NOMO-1 treated with dmso at 0.1 percent for 144 hours (cell line): ENCODE results near the gene ATAD3C.
"Not testable (repeated sequence)": the region's sequence is repeated elsewhere in the genome, so short reads cannot be mapped to it uniquely, and the experiment has no call there.

ENCODE experiments used
- DNase-seq: peaks from one replicate; lab custom pipeline; 2025; ENCODE audit not compliant: unreplicated experiment; lab: John Stamatoyannopoulos, UW

Gene ATAD3C

DNA sequence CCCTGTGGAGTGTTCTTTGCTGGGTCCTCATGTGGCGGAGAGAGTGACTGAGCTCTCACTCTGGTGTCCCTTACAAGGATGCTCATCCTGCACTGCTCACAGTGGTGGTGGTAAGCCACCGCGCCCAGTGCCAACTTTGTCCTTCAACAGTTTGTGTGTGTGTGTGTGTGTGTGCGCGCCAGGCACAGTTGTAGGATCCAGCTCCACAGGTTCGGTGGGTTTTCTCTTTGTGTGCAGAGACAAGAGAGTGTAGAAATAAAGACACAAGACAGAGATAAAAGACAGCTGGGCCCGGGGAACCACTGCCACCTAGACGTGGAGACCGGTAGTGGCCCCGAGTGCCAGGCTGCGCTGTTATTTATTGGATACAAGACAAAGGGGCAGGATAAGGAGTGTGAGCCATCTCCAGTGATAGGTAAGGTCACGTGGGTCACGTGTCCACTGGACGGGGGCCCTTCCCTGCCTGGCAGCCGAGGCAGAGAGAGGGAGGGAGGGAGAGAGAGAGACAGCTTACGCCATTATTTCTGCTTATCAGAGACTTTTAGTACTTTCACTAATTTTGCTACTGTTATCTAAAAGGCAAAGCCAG, 55.4 kb downstream of the ATAD3C start:
- peak; percentile 33 for DNase-seq

- peak; percentile 6 for DNase-seq
Measured at GRCh38 chr1:1505366-1505798, 55.9 kb downstream of the ATAD3C start.

DNA sequence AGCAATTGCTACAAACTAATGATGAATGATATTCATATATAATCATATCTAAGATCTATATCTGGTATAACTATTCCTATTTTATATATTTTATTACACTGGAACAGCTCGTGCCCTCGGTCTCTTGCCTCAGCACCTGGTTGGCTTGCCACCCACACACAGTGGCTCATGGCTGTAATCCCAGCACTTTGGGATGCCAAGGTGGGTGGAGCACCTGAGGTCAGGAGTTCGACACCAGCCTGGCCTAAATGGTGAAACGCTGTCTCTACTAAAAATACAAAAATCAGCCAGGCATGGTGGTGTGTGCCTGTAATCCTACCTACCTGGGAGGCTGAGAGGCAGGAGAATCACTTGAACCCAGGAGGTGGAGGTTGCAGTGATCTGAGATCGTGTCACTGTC, 56.3 kb downstream of the ATAD3C start:
- DNase-seq = not testable (repeated sequence)

GRCh38 chr1:1507305-1507704, 57.8 kb downstream of the ATAD3C start:
- DNase-seq = no peak

- DNase-seq = not testable (repeated sequence)
Measured at GRCh38 chr1:1508775-1509464, 59.4 kb downstream of the ATAD3C start.

- not testable (repeated sequence) for DNase-seq
Measured at GRCh38 chr1:1509465-1509850, 60.0 kb downstream of the ATAD3C start.

DNA sequence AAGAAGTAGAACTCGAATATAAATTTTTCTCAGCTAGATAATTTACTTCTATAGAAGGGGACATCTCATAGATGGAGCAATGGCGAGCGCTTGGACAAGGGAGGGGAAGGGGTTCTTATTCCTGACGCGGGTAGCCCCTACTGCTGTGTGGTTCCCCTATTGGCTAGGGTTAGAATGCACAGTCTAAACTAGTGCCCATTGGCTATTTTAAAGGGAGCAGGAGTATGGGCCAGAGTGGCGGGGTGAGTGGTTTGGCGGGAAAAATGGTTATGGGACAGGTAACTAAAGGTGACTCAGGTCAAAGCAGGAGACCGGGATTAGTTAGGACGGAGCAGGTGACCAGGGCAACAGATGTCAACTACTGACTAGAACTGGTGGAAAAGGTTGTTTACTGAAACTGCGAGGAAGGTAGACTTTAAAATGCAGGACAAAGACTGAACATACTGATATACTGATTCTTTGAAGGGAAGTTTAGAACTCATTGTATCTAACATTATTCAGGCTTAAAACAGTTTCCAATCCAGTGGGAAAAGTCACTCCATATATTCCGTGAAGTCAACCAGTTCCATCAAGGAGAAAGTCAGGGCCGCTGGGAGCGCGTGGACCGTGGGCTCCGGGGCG, 61.5 kb downstream of the ATAD3C start:
- no peak for DNase-seq

GRCh38 chr1:1511533-1512285, 62.2 kb downstream of the ATAD3C start, which contains the start of gene ATAD3A:
Gene ATAD3A, plus strand, starts transcription at chr1:1512162. Its CDS starts 107 bp downstream, at chr1:1512269.
- peak; percentile 90 for DNase-seq

DNA sequence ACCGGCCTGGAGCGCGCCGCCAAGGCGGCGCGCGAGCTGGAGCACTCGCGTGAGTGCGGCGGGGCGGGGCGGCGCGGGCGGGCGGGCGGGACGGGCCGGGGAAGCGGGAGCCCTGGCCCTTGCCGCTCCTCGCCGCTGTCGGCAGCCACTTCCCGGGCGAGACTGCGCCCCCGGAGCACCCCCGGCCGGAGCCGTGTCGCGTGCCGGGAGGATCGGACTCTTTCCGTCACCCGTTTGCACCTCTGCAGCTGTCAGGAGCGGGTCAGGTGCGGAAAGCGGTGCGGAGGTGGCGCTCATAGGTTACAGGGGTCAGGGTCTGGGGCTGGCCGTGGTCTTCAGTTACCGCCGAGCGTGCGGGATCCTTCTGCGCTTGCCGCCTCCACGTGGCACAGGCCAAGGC, 62.9 kb downstream of the ATAD3C start:
- DNase-seq = not testable (repeated sequence)

GRCh38 chr1:1513675-1514074, 64.2 kb downstream of the ATAD3C start:
- not testable (repeated sequence) for DNase-seq

GRCh38 chr1:1514376-1514775, 64.9 kb downstream of the ATAD3C start:
- DNase-seq = not testable (repeated sequence)

- not testable (repeated sequence) for DNase-seq
Measured at GRCh38 chr1:1516923-1517322, 67.4 kb downstream of the ATAD3C start.

DNA sequence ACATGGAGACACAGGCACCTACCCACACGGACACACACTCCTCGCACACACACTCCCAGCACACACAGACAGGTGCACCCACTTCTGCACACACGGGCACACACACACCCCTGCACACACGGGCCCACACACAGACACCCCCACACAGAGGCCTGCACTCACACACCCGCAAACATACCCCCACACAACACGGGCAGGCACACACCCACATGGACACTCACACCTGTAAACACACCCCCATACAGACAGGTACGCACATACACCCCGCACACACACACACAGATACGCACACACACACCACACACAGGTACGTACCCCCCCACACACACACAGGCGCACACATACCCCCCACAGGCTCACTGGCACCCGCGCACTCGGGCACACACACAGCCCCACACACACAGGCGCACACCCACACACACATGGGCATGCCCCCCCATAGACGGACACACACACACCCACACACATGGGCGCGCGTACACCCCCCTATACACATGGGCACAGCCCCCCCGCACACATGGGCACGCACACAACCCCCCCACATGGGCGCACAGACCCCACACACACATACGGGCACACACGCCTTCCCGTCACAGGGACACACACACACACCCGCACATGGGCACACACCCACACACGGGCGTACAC, 68.6 kb downstream of the ATAD3C start:
- no peak for DNase-seq

DNA sequence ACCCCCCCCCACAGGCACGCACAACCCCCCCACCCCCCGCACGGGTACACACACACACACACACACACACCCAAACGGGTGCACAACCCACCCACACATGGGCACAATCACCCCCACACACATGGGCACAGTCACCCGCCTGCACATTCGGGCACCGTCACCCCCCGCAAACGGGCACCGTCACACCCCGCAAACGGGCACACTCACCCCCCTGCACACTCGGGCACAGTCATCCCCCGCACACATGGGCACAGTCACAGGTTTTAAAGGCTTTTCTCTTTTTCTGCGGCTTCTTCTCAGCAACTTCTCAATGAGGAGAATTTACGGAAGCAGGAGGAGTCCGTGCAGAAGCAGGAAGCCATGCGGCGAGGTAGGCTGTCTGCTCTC, 69.1 kb downstream of the ATAD3C start:
- not testable (repeated sequence) for DNase-seq
